Smooth muscle cell of the umbilical artery (primary cell): ENCODE results near the gene ITM2C. TPM values are rescaled to one million over a fixed set of nuclear protein-coding genes. Genes with fewer than 3 reads are reported as not detected.

ENCODE experiments used
- total RNA-seq: library from RNA; depleted of rRNA; stranded (reverse); fragments of >200 nt; gene quantifications from 2 replicates; pipeline ENCODE4 v1.2.3, GENCODE V29; 2014

ITM2C gene, protein sequence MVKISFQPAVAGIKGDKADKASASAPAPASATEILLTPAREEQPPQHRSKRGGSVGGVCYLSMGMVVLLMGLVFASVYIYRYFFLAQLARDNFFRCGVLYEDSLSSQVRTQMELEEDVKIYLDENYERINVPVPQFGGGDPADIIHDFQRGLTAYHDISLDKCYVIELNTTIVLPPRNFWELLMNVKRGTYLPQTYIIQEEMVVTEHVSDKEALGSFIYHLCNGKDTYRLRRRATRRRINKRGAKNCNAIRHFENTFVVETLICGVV
- total RNA-seq = 65.6 and 164 TPM in 2 replicates

DNA sequence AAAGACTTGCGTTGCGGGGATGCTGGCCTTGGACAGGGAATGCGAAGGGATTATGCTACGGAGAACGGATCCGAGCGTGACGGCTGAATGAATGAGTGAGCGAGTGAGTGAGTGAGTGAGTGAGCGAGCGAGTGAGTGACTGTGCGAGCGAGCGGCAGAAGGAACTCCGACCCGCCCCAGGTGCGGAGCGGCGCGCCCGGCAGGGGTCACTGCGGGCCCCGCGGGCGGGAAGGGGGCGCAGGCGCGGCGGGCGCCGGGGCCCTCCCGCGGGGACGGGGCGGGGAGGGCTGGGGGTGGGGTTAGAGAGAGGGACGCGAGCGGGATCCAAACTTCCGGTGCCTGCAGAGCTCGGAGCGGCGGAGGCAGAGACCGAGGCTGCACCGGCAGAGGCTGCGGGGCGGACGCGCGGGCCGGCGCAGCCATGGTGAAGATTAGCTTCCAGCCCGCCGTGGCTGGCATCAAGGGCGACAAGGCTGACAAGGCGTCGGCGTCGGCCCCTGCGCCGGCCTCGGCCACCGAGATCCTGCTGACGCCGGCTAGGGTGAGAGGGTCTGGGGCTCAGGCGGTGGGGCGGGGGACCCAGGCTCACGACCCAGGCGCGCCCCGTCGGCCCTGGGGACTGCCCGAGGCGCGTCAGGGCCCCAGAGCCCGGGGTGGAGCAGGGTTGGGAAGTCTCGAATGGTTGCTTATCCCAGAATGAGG, at the start of gene ITM2C:
TSS of gene ITM2C (plus strand) at position 338 of the 702 bp plus-strand sequence. CDS start at position 422, 84 bp downstream.

DNA sequence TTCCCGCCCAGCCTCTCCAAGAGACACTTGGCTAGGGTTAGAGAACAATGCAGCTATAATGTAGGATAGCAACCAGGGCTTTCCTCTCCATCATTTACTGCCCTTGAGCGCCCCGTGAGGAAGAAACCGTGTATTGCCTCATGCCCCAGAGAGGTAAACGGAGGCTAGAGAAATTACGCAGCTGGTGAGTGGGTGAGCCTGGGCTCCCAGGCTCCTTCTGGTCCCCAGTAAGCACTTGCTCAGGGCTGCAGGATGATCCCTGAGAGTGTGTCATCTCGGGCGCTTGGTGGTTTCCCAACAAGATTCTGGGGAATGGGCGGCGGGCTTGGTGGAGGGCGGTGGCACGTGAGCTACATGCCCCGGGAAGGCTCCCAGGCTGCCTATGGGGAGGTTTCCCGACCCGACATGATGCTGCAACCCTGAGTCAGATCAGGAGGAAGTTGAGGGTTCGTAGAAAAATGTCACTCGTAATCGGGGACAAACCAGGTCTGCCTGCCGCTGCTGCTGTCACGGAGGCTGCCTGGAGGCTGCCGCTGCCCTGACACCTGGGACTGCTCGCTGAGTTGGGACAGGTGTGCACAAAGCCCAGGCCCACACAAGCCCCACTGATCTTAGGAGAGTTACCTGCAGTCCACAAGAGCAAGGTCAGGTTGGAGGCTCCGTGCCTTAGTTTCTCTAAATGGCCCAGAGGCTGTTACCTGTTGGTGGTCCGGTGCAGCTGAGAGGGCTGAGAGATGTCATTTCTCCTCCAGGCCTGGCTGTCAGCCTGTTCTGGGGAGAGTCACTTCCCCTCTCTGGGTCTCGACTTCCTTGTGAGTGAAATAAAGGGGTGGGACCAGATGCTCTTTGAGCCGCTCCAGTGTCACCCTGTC, 60.0 kb downstream of the ITM2C start, which contains the start of gene GPR55:
TSS of gene GPR55 (minus strand) at position 773 of the 872 bp plus-strand sequence. CDS start 14,280 bp downstream, outside the sequence.

Other genes starting within 250 kb of the ITM2C start
- gene CAB39, start 152.1 kb upstream of the ITM2C start, total RNA-seq = 63.8 and 81.5 TPM in 2 replicates
- gene GPR55, start 60.3 kb downstream of the ITM2C start, total RNA-seq = not detected in 2 replicates
- gene SPATA3, start 131.2 kb downstream of the ITM2C start, total RNA-seq = not detected in 2 replicates
- gene C2orf72, start 172.6 kb downstream of the ITM2C start, total RNA-seq = 1.1 and 1.2 TPM in 2 replicates
- 162 and 186 TPM in 2 replicates for gene PSMD1, start 191.9 kb downstream of the ITM2C start, total RNA-seq